Activated T-helper 2 cell treated with anti-CD3 and anti-CD28 coated beads, Interferon-gamma antibody, Interleukin-2, Interleukin-4, amounts not matched to agents 10 μg/mL and 5 μg/mL and 100 μg/mL, durations not matched to agents 14 hours and 24 hours and 36 hours (primary cell): ENCODE measurements around the gene PPIH. TPM values are rescaled to one million over a fixed set of nuclear protein-coding genes. Genes with fewer than 3 reads are reported as not detected.
A peak's percentile ranks its signal among the peaks of the same experiment; 100 is the strongest.
"Not testable (repeated sequence)": the region's sequence is repeated elsewhere in the genome, so short reads cannot be mapped to it uniquely, and the experiment has no call there.

Source experiments
- DNase-seq: peaks from one replicate; pipeline ENCODE4 v3.0.0; 2021; ENCODE audit warnings: low spot score
- H3K27ac Mint-ChIP-seq: one replicate; pipeline ENCODE4 v1.8.0; 2021; ENCODE audit warnings: mixed read lengths
- H3K27me3 Mint-ChIP-seq: one replicate; pipeline ENCODE4 v1.8.0; 2021; ENCODE audit warnings: low read depth, mixed read lengths
- H3K36me3 Mint-ChIP-seq: one replicate; pipeline ENCODE4 v1.8.0; 2021; ENCODE audit warnings: low read depth, mixed read lengths
- H3K4me1 Mint-ChIP-seq: one replicate; pipeline ENCODE4 v1.8.0; 2021; ENCODE audit warnings: low read depth, mixed read lengths
- H3K4me3 Mint-ChIP-seq: one replicate; pipeline ENCODE4 v1.8.0; 2021; ENCODE audit warnings: low read depth, mild to moderate bottlenecking, moderate library complexity, mixed read lengths
- H3K9me3 Mint-ChIP-seq: one replicate; pipeline ENCODE4 v1.8.0; 2021; ENCODE audit warnings: mixed read lengths
- intact Hi-C: fragments of 100-400 bp; cut with micrococcal nuclease; formaldehyde crosslinking; loops from one replicate; pipeline ENCODE4 v1.15.1; 2023
- total RNA-seq: library from RNA; stranded (reverse); gene quantifications from 2 replicates; pipeline ENCODE4 v1.2.3, GENCODE V29; 2022

Gene PPIH
- total RNA-seq, 1 donor from 2014 or later = 78.7 TPM

DNA sequence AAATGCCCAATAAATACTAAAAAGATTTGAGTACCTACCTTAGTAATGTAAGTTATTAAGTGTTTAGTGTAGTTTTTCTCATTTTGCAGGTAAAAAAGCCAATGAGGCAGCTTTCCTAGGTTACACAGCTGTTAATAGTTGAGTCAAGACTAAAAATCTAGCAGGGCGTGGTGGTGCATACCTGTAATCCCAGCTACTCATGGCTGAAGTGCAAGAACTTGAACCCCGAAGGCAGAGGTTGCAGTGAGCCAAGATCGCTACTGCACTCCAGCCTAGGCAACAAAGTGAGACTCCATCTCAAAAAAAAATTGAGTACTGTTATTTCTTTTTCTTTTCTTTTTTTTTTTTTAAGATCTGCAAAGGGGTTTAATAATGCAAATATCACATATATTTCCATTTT lies 31.7 kb downstream of the PPIH start:
- H3K36me3 Mint-ChIP-seq = peaks cover 83% of the 10 kb centered on the region
- DNase-seq = no peak
- H3K9me3 Mint-ChIP-seq = no peaks in the 10 kb centered on the region
- H3K27ac Mint-ChIP-seq = no peak overlapping the region
- H3K4me1 Mint-ChIP-seq = peaks cover 69% of the 10 kb centered on the region
- H3K4me3 Mint-ChIP-seq = no peak overlapping the region
- no peaks in the 10 kb centered on the region for H3K27me3 Mint-ChIP-seq
- intact Hi-C loops = loop anchor here (10.0 kb wide), 3 partner anchors 355 to 1705 kb away; partner anchors contain the start of genes ELOVL1 and FOXJ3

DNA sequence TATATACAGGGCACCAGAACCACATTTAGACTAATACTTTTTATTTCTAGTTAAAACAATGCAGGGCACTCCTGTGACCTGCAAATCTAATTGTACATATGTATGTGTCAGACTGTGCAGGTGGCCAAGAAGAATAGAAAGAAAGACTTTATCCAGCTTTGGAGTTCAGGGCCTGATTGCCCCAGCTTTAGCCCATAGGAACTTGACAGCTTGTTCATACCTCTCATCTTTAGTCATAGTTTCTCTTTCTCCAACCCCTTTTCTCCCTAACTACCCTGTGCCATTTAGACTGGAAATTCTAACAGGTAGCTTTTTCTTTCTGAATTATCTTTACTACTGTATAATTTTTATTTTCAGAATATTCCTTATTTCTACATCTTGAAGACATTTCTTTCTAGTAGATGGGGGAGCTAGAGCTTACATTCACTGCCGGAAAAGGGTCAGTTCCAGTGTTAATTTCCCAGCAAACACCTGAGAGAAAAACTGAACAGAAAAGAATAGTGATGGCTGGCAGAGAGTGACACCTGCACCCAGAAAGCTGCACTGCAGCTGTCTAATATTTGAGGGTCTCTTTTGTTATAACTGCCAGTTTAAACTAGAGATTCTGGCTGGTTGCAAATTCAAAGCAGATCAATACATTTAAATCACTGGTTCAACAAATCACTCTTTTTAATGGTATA lies 32.4 kb downstream of the PPIH start:
- intact Hi-C loops = no loop called here
- DNase-seq = no peak
- Mint-ChIP-seq H3K27me3 (no peaks in the 10 kb centered on the region), H3K4me3 (no peak overlapping the region), H3K9me3 (no peaks in the 10 kb centered on the region), H3K36me3 (peaks cover 83% of the 10 kb centered on the region), H3K27ac (peak overlapping the region; percentile 38), H3K4me1 (peaks cover 70% of the 10 kb centered on the region)

DNA sequence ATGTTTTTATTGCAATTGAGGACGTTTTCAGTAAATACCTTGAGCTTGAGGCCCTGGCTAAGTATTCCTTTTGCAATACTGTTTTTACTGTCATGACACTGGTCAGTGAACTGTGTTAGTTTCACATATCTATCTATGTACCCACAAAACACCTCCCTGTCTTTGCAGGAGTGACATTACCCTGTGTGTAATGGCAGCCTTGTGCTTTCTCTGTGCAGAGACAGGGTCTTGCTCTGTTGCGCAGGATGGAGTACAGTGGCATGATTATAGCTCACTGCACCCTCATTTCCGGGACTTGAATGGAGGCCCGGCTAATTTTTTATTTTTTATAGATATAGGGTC lies 32.9 kb downstream of the PPIH start:
- Mint-ChIP-seq H3K9me3 (no peaks in the 10 kb centered on the region), H3K36me3 (peaks cover 83% of the 10 kb centered on the region), H3K27me3 (no peaks in the 10 kb centered on the region), H3K27ac (no peak overlapping the region), H3K4me1 (peaks cover 66% of the 10 kb centered on the region), H3K4me3 (no peak overlapping the region)
- DNase-seq = no peak
- intact Hi-C loops = no loop called here

DNA sequence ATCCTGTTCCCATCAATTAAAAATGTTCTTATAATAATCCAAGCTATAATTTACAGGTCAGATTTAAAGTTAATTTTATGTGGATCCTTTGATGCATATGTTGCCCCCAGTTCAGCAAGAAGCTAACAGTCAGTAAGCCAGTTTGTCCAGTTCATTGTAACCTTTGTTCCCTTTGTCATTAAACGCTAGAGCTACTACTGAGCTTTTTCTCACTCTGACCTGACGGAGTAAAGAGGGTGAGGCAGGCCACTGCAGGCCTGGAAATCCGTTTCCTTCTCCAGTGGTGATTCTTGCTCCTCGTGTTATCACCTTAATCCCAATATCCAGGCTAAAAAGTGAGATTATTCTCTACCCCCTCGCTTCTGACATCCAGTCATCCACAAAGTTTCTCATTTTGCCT lies 34.2 kb downstream of the PPIH start:
- intact Hi-C loops = loop anchor here (1.0 kb wide), 1 partner anchor 24 kb away; no protein-coding TSS in a partner anchor
- Mint-ChIP-seq H3K36me3 (peaks cover 84% of the 10 kb centered on the region), H3K27me3 (no peaks in the 10 kb centered on the region)

DNA sequence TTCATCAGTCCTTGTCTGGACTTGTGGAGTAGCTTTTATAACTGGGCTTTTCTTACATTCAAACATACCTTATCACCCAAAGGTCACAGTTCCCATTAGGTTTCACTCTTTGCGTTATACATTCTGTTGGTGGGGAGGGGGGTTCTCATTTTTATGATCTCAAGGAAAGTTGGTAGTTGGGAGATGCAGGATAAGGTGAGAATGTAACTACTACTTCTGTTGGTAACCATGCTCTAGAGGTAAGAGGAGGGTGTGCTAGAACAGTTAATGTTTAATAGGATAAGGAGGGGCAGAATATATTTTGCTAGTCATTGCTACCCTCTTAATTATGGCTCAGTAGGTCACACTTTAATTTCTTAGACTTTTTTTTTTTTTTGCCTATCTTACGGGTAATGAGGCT lies 34.7 kb downstream of the PPIH start:
- H3K9me3 Mint-ChIP-seq = no peaks in the 10 kb centered on the region
- H3K4me3 Mint-ChIP-seq = no peak overlapping the region
- H3K27me3 Mint-ChIP-seq = no peaks in the 10 kb centered on the region
- peaks cover 84% of the 10 kb centered on the region for H3K36me3 Mint-ChIP-seq
- DNase-seq = no peak
- no peak overlapping the region for H3K27ac Mint-ChIP-seq
- intact Hi-C loops = loop anchor here (1.0 kb wide), 1 partner anchor 23 kb away; no protein-coding TSS in a partner anchor
- H3K4me1 Mint-ChIP-seq = peaks cover 52% of the 10 kb centered on the region

More for the DNA sequence above, 34.2 kb downstream of the PPIH start:
- Mint-ChIP-seq H3K4me3 (no peak overlapping the region), H3K4me1 (peaks cover 56% of the 10 kb centered on the region), H3K27ac (no peak overlapping the region), H3K9me3 (no peaks in the 10 kb centered on the region)
- DNase-seq = no peak

DNA sequence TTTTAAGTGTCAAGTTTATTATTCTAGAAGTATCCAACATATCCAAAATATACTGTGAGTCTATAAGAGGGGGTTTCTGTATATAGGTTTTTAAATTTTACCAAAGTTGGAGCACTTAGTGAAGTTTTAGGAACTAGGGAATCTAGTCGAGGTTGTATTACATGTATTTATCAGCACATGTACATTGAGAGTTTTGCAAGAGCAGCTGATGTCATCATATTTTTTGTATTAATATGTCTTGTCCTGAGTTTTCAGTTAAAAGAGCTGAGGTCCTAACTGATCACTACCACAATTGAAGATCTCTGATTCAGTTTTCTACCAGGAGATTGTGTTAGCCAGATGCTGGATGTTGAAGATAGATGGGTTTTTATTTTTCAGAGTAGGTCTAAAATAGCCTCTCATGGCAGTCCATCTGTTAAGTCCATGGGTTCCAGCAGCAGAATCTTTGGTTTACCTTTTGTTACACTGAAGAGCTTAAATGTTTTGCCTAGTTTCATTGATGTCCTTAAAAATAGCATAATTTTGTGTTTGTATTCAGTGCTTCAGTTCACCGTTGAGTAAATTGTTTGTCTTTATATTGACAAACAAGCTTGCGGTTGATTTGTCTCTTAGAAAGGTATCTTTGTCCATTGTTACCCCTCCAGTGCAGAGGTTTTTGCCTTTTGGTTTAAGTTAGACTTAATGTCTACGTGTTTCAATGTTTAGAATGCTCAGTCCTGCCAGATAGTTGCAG lies 40.0 kb downstream of the PPIH start:
- peaks cover 10% of the 10 kb centered on the region for H3K4me1 Mint-ChIP-seq
- H3K27ac Mint-ChIP-seq = no peak overlapping the region
- H3K9me3 Mint-ChIP-seq = no peaks in the 10 kb centered on the region
- intact Hi-C loops = no loop called here
- peaks cover 96% of the 10 kb centered on the region for H3K36me3 Mint-ChIP-seq
- DNase-seq = no peak
- H3K4me3 Mint-ChIP-seq = no peak overlapping the region
- H3K27me3 Mint-ChIP-seq = no peaks in the 10 kb centered on the region

DNA sequence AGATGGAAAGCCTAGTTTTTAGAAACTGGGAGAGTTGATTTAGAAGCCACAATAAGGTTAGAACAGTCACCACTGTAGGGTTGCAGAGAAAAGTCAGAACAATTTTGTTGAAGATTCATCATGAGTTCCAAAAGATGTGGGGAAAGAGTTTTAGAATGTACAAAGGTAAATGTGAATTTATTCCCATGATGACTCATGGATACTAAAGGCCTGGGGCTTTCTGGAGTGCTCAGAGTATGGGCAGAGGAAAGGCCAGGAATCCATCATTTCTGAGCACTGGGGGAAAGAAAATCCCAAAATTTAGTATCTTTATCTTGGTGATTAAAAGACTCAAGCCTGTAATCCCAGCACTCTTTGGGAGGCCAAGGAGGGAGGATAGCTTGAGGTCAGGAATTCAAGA lies 41.8 kb downstream of the PPIH start:
- H3K27ac Mint-ChIP-seq = no peak overlapping the region
- no peaks in the 10 kb centered on the region for H3K9me3 Mint-ChIP-seq
- H3K27me3 Mint-ChIP-seq = no peaks in the 10 kb centered on the region
- intact Hi-C loops = no loop called here
- H3K4me3 Mint-ChIP-seq = no peak overlapping the region
- H3K36me3 Mint-ChIP-seq = peaks cover 98% of the 10 kb centered on the region
- no peak for DNase-seq
- peaks cover 6% of the 10 kb centered on the region for H3K4me1 Mint-ChIP-seq

DNA sequence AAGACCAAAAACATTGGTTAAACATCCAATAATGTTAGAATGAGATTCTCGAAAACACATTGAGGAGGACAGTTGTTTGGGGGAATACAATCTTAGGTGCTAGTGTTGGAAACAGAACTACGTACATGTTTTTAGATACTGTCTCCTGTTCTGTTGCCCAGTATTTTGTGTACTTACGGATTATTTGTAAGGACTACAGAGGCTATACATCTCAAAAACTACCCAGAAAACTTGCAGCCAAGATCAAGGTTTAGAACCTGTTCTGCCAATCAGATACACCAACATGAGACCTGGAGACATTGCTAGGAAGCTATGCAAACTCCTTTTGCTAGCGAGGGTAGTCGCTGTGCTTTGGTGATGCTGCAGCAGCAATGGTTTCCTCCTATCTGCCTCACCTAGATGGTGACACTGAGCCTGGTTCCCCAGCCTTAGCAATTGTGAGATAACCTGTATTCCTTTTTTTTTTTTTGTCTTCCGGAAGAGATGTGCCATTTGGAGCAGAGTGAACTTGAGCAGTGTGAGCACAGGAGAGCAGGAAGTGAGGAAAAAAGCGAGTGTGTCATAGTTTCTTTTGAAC lies 45.8 kb downstream of the PPIH start:
- DNase-seq = no peak
- Mint-ChIP-seq H3K4me3 (no peak overlapping the region), H3K4me1 (peaks cover 2% of the 10 kb centered on the region), H3K9me3 (peaks cover 3% of the 10 kb centered on the region), H3K27ac (no peak overlapping the region), H3K36me3 (peaks cover 94% of the 10 kb centered on the region), H3K27me3 (no peaks in the 10 kb centered on the region)
- intact Hi-C loops = no loop called here

DNA sequence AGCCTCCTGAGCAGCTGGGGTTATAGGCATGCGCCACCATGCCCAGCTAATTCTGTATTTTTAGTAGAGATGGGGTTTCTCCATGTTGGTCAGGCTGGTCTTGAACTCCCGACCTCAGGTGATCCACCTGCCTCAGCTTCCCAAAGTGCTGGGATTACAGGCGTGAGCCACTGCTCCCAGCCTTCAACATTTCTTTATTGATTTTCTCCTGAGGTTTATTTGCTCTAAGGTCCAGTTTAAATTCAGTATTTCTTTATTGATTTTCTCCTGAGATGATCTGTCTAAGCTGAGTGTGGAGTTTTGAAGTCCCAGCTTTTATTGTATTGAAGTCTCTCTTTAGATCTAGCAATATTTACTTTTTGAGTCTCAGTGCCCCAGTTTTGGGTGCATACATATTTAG lies 54.6 kb downstream of the PPIH start:
- DNase-seq, intact Hi-C loops, H3K27ac Mint-ChIP-seq, H3K4me1 Mint-ChIP-seq, H3K27me3 Mint-ChIP-seq, H3K4me3 Mint-ChIP-seq: not testable (repeated sequence)
- H3K9me3 Mint-ChIP-seq = peaks cover 35% of the 10 kb centered on the region
- peaks cover 87% of the 10 kb centered on the region for H3K36me3 Mint-ChIP-seq

DNA sequence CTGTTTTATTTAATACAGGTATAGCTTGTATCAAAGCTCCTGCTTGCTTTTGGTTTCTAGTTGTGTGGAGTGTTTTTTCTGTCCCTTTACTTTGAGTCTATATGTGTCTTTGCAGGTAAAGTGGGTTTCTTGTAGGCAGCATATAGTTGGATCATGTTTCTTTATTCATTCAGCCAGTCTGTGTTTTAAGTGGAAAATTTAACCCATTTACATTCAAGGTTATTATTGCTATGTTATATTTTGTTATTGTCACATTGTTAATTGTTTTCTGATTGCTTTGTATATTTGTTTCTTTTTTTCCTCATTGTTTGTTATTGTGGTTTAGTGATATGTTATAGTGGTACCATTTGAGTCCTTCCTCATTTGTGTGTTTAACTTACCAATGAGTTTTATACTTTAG lies 55.1 kb downstream of the PPIH start:
- Mint-ChIP-seq H3K9me3 (peaks cover 35% of the 10 kb centered on the region), H3K4me1 (peaks cover 6% of the 10 kb centered on the region), H3K36me3 (peaks cover 86% of the 10 kb centered on the region), H3K27ac (no peak overlapping the region), H3K27me3 (no peaks in the 10 kb centered on the region), H3K4me3 (no peak overlapping the region)
- no peak for DNase-seq
- intact Hi-C loops = no loop called here

DNA sequence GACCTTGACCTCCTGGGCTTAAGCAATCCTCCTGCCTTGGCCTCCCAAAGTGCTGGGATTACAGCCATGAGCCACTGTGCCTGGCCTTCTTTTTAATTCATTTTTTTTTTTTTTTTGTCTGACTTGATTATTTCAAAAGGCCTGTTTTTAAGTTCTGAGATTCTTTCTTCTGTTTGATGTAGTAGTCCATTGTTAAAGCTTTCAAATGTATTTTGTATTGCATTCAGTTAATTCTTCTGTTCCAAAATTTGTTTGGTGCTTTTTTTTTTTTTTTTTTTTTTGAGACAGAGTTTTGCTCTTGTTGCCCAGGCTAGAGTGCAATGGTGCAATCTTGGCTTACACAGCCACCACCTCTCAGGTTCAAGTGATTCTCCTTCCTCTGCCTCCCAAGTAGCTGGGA lies 56.2 kb downstream of the PPIH start:
- peaks cover 85% of the 10 kb centered on the region for H3K36me3 Mint-ChIP-seq
- H3K4me1 Mint-ChIP-seq, intact Hi-C loops, H3K27ac Mint-ChIP-seq, H3K27me3 Mint-ChIP-seq, DNase-seq, H3K4me3 Mint-ChIP-seq: not testable (repeated sequence)
- peaks cover 35% of the 10 kb centered on the region for H3K9me3 Mint-ChIP-seq

DNA sequence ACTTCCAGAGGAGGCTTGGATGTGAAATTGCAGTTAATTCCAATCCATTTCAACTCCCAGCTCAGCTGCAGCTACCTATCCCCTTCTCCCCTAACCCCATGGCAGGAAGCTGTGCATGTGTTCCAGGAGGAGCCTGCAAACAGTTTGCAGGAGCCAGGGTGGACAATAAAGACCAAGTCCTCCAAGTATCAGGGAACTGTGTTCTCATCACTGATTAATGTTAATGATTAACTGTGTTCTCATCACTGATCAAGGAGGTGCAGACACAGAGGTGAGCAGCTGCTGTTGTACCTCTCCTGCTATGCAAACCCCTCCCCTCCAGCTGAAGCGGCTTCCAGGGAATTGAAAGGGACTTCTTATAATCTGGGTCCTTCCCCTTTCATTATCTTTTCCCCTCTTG lies 62.6 kb downstream of the PPIH start:
- intact Hi-C loops = no loop called here
- no peaks in the 10 kb centered on the region for H3K9me3 Mint-ChIP-seq

DNA sequence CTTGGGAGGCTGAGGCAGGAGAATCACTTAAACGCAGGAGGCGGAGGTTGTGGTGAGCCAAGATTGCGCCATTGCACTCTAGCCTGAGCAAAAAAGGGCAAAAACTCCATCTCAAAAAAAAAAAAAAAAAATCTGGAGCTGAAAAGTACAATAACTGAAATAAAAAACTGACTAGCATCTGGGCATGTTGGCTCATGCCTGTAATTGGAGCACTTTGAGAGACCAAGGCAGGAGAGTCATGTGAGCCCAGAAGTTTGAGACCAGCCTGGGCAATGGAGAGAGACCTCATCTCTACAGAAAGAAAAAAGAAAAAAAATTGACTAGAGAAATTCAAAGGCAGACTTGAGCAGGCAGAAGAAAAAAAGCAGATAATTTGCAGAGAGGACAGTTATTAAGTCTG lies 63.7 kb downstream of the PPIH start:
- H3K4me3 Mint-ChIP-seq = no peak overlapping the region
- peaks cover 2% of the 10 kb centered on the region for H3K27me3 Mint-ChIP-seq
- H3K36me3 Mint-ChIP-seq = peaks cover 21% of the 10 kb centered on the region
- H3K27ac Mint-ChIP-seq = no peak overlapping the region
- intact Hi-C loops = no loop called here
- no peaks in the 10 kb centered on the region for H3K4me1 Mint-ChIP-seq
- H3K9me3 Mint-ChIP-seq = no peaks in the 10 kb centered on the region
- no peak for DNase-seq

More for the DNA sequence above, 62.6 kb downstream of the PPIH start:
- Mint-ChIP-seq H3K27me3 (peaks cover 2% of the 10 kb centered on the region), H3K4me3 (no peak overlapping the region), H3K27ac (no peak overlapping the region), H3K36me3 (peaks cover 28% of the 10 kb centered on the region), H3K4me1 (no peaks in the 10 kb centered on the region)
- DNase-seq = no peak
